HT-29 (cell line): ENCODE data around the gene NARF. TPM values are rescaled to one million over a fixed set of nuclear protein-coding genes. Genes with fewer than 3 reads are reported as not detected.

Source experiments
- DNase-seq: peaks from one replicate; pipeline ENCODE4 v3.0.0-alpha.2; 2015; ENCODE audit warnings: low spot score
- total RNA-seq: library from RNA; depleted of rRNA; stranded (reverse); fragments of >200 nt; shearing (Covaris generic); gene quantifications from 2 replicates; pipeline ENCODE4 v1.2.3, GENCODE V29; 2014

Gene NARF
- total RNA-seq, 1 experiment from 2014 or later = 30.5 TPM

- DNase-seq = no peak
Measured at GRCh38 chr17:82474223-82475010, 15.9 kb downstream of the NARF start.

GRCh38 chr17:82475458-82475857 lies 16.9 kb downstream of the NARF start:
- DNase-seq = no peak

- DNase-seq = no peak
Measured at GRCh38 chr17:82477934-82478333, 19.4 kb downstream of the NARF start.

GRCh38 chr17:82479602-82480001 lies 21.1 kb downstream of the NARF start:
- no peak for DNase-seq

GRCh38 chr17:82480318-82480717 lies 21.8 kb downstream of the NARF start:
- no peak for DNase-seq

- DNase-seq = no peak
Measured at GRCh38 chr17:82483204-82483660, 24.7 kb downstream of the NARF start.

GRCh38 chr17:82483836-82484235 lies 25.3 kb downstream of the NARF start:
- no peak for DNase-seq

GRCh38 chr17:82486231-82487094 lies 27.9 kb downstream of the NARF start:
- no peak for DNase-seq

- no peak for DNase-seq
Measured at GRCh38 chr17:82487910-82488309, 29.4 kb downstream of the NARF start.

GRCh38 chr17:82489117-82489516 lies 30.6 kb downstream of the NARF start:
- DNase-seq = peak; percentile 45

GRCh38 chr17:82489851-82490511 lies 31.4 kb downstream of the NARF start:
- no peak for DNase-seq

GRCh38 chr17:82490512-82491195 lies 32.1 kb downstream of the NARF start:
- no peak for DNase-seq

GRCh38 chr17:82491196-82491530 lies 32.6 kb downstream of the NARF start:
- no peak for DNase-seq

- no peak for DNase-seq
Measured at GRCh38 chr17:82491533-82491932, 33.0 kb downstream of the NARF start.

- no peak for DNase-seq
Measured at GRCh38 chr17:82492643-82493225, 34.2 kb downstream of the NARF start.

- DNase-seq = no peak
Measured at GRCh38 chr17:82493226-82493781, 34.8 kb downstream of the NARF start.

GRCh38 chr17:82494236-82495055 lies 35.9 kb downstream of the NARF start:
- DNase-seq = peak; percentile 93

- DNase-seq = peak; percentile 58
Measured at GRCh38 chr17:82495844-82496528, 37.4 kb downstream of the NARF start.
